Stromal cell of bone marrow (primary cell): ENCODE data around the gene ELAVL1.
"Not testable (repeated sequence)": the region's sequence is repeated elsewhere in the genome, so short reads cannot be mapped to it uniquely, and the experiment has no call there.

Experiments
- DNase-seq: peaks from one replicate; pipeline ENCODE4 v3.0.0-alpha.2; 2012; ENCODE audit warnings: low read depth

ELAVL1 gene

DNA sequence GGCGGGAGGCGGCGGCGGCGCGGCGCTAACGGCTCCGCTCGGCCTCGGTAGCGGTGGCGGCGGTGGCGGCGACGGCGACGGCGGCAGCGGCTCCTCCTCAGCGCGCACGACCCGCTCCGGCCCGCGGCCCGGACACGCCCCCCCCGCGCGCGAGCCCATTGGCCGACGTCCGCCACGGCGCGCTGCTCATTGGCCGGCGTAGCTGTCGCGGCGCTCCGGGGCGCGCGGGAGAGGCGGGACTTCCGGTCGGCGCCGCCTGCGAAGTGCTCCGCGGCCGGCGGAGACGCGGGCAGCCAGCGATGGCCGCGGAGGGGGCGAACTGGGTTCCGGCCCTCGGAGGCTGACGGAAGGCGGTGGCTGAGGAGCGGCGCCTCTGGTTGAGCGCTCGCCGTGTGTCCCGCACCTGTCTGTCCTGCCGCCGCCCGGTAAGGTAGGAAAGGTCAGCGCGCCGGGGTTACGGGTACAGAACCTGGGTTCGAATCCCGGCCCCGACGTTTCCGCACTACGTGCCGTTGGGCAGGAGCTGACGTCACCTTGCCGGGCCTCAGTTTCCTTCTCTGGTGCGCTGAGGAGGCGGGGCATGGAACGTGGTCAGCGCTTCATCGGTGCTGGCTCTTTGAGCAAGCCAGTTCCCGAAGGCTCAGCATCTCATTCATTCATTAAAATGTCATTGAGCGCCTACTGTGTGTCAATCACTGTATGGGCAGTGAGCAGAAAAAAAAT lies at the start of gene ELAVL1:
Gene ELAVL1, minus strand, starts transcription at position 108 of the 723 bp plus-strand sequence. CDS start 13,826 bp downstream, outside the sequence.
- DNase-seq: peak; percentile 77

DNA sequence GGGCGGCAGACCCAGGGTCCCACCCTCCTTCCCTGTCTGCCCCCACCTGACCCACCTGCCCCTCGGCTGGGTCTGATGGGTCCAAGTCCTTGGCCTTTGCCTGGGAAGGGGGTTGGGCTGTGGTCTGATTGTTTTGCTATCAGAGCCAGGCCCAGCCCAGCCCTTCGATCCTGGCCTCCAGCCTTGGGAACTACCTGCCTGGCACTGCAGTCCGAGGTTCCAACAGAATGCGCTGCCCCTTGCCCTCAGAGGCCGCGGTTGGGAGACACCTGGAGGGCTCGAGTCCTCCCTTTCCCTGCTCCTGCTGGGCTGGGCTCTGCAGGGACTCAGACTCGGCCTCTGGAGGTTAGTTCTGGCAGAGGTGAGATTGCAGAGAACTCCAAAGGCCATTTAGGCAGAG lies 48.7 kb upstream of the ELAVL1 start:
- no peak for DNase-seq

DNA sequence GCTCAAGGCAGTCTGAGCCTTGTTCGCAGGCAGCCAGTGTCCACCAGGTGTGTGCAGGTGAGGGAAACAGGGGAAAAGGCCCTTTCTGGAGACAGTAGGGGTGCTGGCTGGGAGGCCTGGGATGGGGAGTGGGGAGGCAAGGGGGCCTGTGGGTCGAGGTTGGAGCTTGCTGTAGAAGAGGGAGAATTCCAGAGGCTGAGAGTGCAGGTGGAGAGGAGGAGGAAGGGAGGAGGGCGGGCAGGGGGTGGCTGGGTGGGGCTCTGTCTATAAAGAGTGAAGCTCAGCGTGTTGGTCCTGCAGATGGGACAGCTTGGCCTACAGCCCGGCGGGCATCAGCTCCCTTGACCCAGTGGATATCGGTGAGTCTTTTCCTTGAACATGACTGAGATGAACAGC lies 47.0 kb upstream of the ELAVL1 start, which contains the start of gene CCL25:
Gene CCL25, plus strand, starts transcription at position 297 of the 396 bp plus-strand sequence. CDS start 290 bp downstream, outside the sequence.
- DNase-seq: no peak

DNA sequence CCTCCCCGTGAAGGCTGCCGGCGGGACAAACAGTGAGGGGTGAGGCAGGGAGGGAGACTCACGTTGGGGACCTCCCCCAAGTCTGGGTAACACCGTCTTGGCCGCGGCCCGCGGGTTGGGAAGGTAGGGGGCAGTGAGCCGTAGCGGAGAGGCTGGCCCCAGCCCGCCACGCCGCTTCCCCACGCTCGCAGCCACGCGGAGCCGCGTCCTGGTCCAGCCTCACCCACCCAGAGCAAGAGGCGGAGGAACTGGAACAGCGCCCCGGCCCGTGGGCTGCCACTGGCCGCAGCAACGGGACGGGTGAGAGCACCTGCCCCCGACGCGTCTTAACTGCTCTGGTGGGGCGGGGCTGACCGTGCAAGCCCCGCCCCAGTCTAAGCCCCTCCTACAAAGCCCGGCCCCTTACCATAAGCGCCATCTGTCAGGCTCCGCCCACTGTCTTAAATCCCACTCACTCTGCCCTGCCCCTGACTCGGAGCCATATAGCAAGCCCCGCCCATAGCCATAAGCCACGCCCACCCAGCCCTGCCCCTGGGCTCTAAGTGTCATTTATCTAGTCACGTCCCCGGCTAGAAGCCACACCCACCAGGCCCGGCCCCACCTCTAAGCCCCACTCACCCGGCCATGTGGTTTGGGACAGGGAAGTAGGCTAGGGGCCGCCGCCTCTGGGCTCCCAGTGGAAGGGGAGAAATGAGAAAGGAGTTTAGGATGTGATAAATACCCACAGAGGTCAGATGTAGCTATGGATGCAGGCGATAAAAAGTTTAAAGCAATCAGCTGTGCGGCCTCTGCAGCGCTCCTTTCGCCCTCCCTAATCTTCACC lies 45.0 kb upstream of the ELAVL1 start:
- DNase-seq: no peak

DNA sequence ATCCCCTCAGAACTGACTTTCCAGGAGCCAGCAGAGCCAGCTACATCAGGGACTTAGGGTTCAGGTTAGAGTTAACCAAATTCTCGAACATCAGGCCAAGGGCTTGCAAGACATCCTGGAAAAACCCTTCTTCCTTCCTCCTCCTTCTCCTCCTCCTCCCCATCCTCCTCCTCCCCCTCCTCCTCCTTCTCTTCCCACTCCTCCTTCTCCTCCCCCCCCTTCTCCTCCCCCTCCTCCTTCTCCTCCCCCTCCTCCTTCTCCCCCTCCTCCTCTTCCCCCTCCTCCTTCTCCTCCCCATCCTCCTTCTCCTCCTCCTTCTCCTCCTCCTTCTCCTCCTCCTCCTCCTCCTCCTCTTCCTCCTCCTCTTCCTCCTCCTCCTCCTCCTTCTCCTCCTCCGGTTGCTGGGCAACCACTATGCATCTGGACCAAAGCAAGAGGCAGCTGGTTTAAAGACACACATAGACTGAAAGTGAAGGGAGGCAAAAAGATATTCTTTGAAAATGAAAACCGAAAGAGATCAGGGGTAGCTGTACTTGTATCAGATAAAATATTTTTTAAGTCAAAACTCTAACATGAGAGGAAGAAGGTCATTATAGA lies 41.2 kb upstream of the ELAVL1 start:
- no peak for DNase-seq

DNA sequence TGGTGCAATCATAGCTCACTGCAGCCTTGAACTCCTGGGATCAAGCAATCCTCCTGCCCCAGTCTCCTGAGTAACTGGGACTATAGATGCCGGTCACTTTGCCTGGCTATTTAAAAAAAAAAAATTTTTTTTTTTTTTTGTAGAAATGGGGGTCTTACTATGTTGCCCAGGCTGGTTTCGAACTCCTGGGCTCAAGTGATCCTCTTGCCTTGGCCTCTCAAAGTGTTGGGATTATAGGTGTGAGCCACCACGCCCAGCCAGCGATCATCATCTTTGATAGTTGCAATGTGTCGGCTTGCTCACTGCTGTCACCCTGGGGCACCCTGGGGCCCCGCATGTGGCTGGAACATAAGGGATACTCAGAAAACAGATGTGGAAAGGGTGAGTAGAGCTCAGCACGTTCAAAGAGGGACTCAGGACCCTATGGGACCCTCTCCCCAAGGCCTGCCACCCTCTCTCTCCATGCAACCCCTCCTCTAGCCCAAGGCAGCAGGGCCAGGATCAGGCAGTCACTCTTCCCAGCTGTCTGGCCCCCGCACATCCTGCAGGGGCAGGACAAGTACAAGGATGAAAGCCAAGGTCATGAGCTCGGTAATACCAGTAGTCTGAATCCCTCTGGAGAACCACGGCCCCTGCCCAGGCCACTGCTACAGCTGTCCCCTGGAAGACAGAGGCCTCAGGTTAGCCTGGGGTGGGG lies 40.6 kb upstream of the ELAVL1 start:
- no peak for DNase-seq

DNA sequence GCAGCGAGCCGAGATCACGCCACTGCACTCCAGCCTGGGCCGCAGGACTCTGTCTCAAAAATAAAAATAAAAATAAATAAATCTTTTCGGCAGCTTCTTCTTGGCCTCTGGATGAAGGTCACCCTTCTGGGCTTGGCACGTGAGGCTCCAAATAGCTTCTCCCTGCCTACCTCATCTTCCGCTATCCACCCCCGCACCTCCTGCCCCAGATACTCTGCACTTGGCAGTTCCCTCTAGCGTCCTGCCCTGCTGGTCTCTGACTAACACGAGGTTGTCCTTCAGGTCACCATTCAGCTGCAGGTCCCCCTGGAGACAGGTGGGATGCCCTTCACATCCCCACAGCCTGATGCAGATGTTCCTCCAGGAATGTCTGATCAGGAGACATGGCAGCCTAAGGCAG lies 38.6 kb upstream of the ELAVL1 start:
- no peak for DNase-seq

DNA sequence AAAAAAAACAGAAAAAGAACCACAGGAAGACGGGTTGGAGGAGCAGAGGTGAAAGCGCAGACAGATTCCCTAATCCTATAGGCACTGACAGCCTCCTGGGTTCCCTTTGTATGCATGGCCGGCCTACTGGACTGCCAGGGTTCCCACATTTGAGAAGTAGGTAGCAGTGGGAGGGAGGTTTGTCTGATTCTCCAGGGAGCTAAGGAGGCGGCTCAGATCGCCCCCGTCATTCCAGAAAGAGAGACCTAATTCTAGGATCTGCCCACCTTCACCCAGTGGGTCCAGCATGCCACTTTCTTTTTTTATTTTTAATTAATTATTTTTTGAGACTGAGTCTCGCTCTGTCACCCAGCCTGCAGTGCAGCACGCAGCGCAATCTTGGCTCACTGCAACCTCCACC lies 37.5 kb upstream of the ELAVL1 start:
- DNase-seq: no peak

DNA sequence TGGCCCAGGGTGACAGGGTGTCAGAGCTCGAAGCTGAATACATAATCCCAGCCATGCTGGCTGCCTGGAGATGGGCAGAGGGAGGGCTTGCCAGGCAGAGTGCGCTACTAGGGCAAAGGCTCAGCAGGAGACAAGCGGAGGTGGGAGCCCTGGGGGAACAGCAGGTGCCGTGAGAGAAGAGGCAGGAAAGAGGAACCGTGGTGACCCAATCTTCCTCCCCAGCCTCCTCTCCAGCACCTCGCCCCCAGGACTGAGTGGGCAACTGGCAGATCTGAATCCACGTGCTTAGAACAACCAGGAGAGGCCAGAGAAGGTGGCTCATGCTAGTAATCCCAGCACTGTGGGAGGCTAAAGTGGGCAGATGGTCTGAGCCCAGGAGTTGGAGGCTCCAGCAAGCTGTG lies 36.1 kb upstream of the ELAVL1 start:
- no peak for DNase-seq

DNA sequence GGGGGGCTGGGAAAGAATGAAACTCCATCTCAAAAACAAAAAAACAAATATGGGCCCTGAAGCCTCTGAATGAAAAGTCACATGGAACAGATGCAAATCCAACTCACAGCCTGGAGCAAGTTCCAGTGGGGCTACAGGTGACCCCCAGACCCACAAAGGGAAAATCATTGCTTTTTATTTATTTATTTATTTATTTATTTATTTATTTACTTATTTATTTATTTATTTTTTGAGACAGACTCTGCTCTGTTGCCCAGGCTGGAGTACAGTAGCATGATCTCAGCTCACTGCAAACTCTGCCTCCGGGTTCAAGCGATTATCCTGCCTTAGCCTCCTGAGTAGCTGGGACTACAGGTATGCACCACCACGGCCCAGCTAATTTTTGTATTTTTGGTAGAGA lies 33.8 kb upstream of the ELAVL1 start:
- no peak for DNase-seq

DNA sequence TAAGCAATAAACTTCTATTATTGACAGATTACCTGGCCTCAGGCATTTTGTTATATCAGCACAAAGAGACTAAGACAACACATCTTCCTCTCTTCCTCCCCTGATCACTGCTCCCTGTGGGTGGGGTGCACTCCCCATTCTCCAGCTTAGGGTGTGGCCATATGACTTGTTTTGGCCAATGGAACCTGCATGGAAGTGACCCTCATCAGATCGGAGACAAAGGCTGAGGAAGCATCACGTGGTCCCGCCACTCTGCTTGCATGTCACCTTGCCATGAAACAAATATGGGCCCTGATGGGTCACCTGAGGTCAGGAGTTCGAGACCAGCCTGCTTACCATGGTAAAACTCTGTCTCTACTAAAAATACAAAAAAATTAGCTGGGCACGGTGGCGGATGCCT lies 33.4 kb upstream of the ELAVL1 start:
- DNase-seq: no peak

DNA sequence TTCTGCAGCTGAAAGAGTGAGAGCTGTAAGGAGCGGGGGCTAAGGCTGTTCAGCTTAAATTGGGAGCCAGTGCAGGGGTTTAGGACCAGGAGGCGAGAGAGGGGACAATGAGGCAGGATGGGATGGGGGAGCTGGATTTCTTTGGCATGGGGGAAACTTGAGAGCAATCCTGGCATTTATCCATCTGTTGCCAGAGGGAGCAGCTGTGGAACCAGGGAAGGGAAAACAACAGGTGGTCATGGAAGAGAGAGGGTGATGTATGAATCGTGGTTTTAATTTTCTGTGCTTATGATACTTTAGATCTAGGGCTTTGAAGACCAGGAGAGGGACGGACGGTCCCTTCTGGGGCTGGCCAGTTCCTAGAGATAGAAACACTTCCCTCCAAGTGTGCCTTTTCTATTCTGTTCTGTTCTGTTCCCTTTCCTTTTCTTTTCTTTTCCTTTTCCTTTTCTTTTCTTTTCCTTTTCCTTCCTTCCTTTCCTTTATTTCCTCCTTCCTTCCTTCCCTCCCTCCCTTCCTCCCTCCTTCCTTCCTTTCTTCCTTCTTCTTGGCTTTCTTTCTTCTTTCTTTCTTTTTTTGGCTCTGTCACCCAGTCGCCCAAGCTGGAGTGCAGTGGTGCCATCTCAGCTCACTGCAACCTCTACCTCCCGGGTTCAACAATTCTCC lies 31.1 kb upstream of the ELAVL1 start:
- DNase-seq: no peak

DNA sequence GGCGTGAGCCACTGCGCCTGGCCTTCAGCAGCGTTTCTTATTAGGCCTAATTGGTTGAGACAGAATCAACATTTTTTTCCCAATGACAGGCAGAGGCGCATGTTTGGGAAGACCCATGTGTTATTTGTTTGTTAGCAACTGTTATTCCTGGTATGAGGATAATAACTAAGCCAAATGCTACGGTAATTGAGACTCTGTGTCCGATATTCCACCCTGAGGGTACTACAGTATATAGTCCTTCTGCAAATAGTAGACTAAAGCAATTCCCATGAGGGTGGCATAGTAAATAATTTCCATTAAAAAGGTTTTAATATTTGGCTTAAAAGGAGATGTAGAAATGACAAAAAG lies 28.7 kb upstream of the ELAVL1 start:
- DNase-seq: no peak

DNA sequence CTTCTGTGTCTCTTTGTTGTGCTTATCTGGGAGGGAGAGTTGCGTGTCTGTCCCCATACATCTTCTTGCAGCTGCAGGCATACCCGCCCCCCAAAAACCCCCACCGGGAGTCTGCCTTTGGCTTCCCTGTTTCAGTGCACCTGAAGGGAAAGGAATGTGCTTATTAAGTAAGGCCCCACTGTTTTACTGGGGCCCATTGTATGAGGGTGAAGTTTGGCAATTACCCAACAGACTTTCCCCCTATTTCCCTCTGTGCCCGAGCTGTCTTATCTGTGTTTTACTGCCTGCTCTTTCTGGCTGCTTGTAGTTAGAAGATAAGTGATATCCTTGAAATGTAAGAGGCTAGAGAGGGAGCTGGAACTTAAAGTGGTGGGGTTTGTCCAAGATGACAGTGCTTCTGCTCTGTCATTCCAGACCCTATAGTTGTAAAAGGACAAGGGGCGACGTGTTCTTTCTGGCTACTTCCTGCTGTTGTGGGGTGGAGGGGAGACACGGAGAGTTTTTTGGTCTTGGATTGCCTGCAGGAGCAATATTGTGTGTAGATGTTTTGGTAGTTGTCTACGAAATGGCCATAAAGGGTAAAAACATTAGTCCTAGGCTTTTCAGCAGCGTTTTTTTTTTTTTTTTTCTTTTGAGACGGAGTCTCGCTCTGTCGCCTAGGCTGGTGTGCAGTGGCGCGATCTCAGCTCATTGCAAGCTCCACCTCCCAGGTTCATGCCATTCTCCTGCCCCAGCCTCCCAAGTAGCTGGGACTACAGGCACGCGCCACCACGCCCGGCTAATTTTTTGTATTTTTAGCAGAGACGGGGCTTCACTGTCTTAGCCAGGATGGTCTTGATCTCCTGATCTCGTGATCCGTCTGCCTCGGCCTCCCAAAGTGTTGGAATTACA lies 28.1 kb upstream of the ELAVL1 start:
- DNase-seq: not testable (repeated sequence)

DNA sequence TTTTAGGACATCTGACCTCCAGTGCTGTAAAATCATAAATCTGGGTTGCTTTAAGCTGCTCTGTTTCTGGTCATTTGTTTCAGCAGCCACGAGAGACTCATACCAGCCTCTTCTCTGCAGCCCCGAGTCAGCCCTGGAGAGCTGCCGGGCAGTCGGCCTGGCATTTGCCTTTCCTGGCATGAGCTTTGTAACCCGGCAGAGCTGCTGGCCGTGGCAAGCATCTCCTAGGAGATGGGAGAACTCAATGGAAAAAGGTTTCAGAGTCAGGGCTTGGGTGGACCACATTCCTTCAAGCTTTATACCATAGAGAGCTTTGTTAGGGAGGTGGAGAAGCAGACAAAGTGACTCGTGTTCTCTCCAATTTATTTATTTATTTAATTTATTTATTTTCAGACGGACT lies 25.5 kb upstream of the ELAVL1 start:
- DNase-seq: no peak

DNA sequence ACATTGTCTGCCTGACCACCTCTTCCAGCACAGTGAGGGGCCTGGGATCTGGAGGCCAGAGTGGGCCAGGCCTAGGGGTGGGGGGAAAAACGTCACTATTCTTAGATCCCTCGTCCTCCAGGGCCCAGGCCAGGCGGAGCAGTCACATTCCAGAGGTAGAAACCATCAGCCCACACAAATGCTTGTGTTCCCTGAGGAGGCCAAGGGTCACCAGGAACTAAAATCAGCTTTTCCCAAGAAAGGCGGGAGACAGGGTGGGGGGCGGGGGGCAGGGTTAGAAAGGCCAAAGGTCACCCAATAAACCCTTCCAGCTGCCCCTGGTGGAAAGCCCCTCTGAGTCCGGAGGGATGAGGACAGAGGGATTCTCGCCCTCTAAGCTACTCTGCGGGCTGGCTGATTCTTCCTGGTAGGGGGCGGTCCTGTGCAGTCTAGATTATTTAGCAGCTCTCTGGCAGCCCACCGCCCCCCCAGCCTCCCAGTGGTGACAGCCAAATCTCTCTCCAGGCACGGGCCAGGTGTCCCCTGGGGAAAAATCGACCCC lies 23.6 kb upstream of the ELAVL1 start:
- DNase-seq: no peak

DNA sequence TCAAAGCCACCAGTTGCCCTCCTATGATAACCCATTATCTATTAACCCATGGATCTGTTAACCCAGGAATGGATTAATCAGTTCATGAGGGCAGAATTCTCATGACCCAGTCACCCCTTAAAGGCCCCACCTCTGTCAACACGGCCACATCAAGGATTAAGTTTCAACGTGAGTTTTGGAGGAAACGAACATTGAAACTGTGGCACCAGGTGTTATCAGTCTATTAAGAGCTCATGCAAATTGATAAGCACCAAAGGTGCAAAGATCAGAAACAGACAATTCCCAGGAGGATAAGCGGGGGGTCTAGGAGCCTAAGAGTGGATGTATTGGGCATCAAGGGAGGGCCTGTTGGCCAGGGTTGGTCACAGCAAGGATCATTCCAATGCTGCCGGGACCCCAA lies 19.9 kb upstream of the ELAVL1 start:
- DNase-seq: no peak

DNA sequence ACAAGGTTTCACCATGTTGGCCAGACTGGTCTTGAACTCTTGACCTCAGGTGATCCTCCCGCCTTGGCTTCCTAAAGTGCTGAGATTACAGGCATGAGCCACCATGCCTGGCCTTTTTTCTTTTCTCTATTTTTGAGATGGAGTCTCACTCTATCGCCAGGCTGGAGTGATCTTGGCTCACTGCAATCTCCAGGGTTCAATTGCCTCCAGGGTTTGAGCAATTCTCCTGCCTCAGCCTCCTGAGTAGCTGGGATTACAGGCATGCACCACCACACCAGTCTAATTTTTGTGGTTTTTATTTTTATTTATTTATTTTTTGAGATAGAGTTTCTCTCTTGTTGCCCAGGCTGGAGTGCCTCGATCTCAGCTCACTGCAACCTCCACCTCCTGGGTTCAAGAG lies 18.8 kb upstream of the ELAVL1 start:
- not testable (repeated sequence) for DNase-seq

DNA sequence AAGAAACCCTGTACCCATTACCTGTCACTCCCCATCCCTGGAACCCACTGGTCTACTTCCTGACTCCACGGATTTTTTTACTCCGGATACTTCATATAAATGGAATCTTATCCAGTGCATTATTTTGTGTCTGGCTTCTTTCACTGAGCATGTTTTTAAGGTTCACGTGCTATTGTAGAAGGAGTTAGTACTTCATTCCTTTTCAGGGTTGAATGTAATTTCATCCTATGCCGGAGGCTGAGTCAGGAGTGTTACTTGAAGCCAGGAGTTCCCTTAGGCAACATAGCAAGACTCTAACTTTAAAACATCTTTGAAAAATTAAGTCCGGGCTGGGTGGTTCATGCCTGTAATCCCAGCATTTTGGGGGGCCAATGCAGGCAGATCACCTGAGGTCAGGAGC lies 17.9 kb upstream of the ELAVL1 start:
- DNase-seq: no peak

DNA sequence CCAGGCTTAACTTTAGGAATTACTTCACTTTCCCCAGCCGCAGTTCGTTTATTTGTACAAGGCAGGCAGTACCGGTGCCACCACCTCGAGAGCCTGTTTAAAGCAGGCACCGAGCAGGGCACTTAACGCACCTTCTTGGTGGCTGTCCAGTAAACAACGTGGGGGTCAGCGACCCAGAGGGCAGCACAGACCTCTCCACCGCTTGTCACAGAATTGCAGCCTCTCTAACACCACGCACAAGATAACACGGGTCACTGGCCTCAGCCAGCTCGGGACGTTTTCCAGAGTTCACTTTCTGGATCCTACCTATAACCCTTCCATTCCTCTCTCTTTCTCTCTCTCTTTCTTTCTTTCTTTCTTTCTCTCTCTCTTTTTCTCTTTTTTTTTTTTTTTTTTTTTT lies 16.8 kb upstream of the ELAVL1 start:
- no peak for DNase-seq

DNA sequence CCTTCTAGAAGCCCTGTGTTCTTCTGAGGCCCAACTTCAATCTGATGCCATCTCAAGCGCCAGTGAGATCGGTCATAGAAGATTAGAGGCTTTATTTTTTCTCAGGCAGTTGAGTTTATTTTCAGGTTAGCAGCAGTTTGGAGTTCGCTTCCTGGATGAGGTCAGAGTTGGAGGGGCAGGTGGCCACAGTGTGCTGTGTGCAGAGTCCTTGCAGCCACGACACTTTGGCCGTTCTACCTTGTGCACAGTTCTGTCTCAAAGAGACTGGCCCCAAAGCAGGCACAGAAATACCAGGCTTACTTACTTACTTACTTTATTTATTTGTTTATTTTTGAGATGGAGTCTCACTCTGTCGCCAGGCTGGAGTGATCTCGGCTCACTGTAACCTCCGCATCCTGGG lies 15.9 kb upstream of the ELAVL1 start:
- DNase-seq: no peak
